Renal cortex interstitium (tissue), 11 donors: ENCODE measurements around the gene SPAG5. TPM values are rescaled to one million over a fixed set of nuclear protein-coding genes. Genes with fewer than 3 reads are reported as not detected.
"Not testable (repeated sequence)": the region's sequence is repeated elsewhere in the genome, so short reads cannot be mapped to it uniquely, and the experiment has no call there.

Experiments
- DNase-seq, 11 donors: peaks; one replicate each; pipeline ENCODE4 v3.0.0-alpha.2; 2013; ENCODE audit warnings: low read depth in 9 of 11, low spot score in 4 of 11; ENCODE audit errors: extremely low read depth in 1 of 11
- polyA plus RNA-seq, 3 donors: library from polyadenylated mRNA; unstranded; fragments of 120-200 nt; gene quantifications; one replicate each; pipeline ENCODE4 v1.2.1, GENCODE V29; 2013; ENCODE audit not compliant: insufficient read length in 3 of 3

SPAG5 gene
- polyA plus RNA-seq, 3 donors = 54.1 to 70.3 (median 68.1) TPM

DNA sequence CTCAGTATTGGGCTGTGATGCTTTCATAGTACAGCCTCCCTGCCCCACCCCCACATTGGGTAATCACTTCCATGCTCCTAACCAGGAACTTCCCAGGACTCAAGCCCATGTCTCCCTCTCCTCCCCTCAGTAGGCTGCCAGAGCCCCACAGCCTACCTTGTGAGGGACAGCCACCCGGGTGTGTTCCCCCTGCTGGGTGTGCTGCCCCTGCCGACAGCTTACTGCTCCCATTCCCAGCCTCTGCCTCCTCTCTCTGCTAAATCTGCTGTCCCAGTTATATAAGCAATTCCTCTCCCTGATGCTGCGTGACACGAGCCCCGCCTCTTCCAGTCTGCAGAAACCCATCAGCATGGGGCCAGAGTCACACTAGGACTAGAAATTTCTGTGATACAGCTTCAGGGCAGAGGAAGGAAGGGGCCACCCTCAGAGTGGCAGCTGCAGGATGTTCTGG lies 15.1 kb upstream of the SPAG5 start, which contains the start of gene RSKR:
Gene RSKR (minus strand): TSS at position 255 of the 451 bp plus-strand sequence. CDS start 24 bp downstream, at position 231.
- no peak for DNase-seq

DNA sequence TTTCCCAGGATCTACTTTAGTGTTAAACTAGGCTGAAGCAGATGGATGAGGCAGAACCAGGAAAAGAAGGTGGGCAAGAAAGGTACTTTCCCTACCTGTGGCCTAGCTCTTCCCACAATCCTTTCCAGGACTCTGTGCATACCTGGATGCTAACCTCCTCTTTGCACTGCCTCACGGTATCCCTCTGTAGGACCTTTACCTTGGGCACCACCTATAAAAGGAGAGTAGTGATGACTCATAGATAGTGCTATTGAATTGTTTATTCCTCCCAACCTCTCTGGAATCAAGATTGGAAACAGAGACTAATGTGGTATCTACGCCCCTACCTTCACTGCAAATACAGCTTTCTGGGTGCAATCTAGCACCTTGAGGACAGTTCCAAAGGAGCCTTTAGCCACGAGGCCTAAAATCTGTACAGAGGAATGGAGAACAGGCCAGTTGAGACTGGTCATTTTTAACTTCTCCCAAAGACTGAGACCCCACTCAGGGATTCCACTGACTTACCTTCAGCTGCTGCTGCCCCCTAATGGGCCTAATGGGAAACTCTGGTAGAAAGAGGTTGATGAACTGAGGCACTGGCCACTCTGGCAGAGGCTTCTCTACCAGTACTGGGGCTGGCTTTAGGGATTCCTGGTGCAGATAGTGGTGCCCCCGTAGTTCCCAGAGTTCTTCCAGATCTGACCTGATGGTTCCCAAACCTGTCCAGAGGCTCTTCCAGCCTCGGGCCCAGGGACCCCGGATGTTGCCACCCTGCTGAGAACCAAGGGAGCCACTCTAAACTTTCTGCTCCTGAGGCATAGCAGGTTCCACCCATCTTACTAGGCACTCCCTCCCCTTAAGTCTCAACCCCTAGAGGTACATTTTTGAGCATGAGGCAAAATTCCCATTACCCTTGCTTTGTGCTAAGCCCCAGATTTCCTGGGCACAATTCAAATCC lies 14.4 kb upstream of the SPAG5 start:
- peak in 4 of 11 donors; percentile 13 to 45 (median 18) for DNase-seq

- no peak for DNase-seq
Measured at GRCh38 chr17:28612531-28612930, 13.7 kb upstream of the SPAG5 start.

DNA sequence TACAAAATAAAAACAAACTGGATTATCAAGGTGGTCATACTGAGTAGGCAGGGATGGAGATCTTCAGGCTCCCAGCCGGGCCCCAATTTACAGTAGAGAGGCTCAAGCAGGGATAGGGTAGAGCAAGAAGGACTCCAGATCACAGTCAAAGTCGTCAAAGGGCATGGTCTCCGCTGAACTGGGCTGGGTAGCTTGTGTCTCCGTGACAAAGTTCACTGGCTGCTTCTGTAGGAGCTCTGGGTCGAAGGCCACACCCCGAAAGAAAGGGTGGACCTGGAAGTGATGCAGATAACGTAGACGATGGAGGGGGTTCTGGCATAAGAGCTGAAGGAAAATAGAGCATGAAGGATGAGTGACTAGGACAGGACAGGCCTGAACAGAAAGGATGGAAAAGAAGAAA lies 11.6 kb upstream of the SPAG5 start:
- DNase-seq = no peak

DNA sequence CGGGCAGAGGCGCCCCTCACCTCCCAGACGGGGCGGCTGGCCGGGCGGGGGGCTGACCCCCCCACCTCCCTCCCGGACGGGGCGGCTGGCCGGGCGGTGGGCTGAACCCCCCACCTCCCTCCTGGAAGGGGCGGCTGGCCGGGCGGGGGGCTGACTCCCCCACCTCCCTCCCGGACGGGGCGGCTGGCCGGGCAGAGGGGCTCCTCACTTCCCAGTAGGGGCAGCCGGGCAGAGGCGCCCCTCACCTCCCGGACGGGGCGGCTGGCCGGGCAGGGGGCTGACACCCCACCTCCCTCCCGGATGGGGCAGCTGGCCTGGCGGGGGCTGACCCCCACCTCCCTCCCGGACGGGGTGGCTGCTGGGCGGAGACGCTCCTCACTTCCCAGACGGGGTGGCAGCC lies 5.2 kb upstream of the SPAG5 start:
- DNase-seq = not testable (repeated sequence)

DNA sequence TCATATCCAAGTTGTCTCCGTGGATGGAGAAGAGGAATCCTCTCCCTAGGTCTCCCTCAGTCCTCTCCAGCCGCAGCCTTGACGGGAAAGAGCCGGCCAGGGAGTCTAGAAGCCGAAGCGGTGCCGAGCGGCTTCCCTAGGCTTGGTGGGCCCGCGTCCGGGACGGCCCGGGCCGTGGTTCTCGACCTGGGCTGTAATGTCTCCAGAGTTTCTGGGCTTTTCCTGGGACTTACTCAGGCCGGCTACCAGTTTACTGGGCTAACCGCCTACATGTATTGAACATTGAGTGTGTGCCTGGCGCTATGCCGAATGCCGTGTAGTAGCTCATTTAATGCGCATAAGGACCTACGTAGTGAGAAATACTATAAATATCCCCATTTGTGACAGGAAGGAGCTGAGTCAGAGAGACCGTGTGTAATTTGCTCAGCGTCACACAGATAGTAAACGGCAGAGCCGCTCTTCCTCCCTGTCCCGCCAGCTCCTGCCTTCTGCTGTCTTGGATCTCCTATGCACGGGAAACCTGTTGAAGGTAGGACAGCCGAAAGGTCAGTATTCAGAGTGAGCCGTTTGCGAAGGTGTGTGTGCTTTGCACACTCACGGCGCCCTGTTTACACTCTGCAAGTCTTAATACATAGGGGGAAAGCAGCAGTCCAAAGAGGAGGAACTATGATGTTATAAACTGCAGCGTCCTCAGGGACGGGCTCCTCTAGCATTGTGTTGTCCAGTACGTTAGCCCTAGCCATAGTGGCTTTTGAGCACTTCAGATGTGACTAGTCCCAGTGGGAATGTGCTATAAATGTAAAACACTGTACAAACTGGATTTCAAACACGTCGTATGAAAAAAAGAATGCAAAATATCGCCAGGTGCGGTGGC lies 723 bp upstream of the SPAG5 start:
- peak in 9 of 11 donors; percentile 28 to 53 (median 36) for DNase-seq

- DNase-seq = no peak
Measured at GRCh38 chr17:28598389-28598788, 436 bp downstream of the SPAG5 start.

- DNase-seq = no peak
Measured at GRCh38 chr17:28597606-28598383, 1.0 kb downstream of the SPAG5 start.

- DNase-seq = no peak
Measured at GRCh38 chr17:28592260-28592659, 6.6 kb downstream of the SPAG5 start.

DNA sequence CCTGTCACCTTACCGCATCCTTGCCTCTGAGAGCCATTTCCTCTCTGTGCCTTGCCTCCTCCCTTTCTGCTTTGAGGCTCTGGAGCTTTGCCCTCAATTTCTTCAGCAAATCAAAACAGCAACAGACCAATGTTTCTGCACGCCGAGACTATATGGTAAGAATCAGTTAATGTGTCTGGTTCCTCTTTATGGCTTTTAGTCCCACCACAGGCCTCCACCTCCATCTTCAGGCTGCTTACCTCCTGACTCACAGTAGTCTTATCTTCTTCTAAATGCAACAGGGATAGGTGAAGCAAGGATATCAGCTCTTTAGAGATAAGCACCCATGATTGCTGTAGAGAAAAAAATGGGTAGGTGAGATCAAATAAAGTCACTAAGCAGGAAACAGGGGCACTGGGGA lies 13.0 kb downstream of the SPAG5 start:
- DNase-seq = no peak

DNA sequence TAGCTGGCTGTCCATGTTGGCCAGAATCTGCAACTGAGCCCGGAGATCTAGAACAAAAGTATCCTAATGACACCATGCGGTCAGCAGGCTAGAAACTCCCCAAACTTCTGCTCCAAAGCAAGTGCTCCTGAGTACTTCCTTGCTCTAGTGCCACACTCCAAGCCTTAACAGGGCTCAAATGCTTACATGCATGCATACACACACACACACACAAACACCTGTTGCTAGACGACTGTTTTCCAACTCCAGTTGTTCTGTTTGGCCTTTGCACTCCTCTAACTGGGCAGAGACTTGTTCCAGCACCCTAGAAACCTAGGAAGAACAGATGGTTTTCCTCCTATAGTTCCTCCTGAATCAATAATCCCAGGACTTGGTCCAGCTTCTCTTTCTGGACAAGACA lies 14.4 kb downstream of the SPAG5 start:
- DNase-seq = no peak

DNA sequence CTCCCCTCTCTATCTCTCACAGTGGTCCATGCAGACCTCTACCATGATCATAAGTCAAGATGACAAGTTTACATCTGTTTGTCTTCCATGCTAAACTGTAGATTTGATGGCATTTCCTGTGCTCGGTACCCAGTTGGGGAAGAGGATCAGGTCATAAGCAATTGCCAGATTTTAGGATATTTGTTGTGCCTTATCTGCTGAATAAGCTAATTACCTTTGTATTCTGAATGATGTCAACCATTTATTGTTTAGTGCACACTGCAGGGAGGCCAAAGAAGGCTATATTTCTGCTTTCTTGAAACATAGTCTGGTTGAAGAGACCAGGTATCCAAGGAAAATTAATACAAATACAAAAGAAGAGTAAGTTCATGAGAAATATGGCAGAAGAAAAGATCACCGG lies 16.3 kb downstream of the SPAG5 start:
- no peak for DNase-seq

GRCh38 chr17:28580959-28581358 lies 17.9 kb downstream of the SPAG5 start:
- no peak for DNase-seq

DNA sequence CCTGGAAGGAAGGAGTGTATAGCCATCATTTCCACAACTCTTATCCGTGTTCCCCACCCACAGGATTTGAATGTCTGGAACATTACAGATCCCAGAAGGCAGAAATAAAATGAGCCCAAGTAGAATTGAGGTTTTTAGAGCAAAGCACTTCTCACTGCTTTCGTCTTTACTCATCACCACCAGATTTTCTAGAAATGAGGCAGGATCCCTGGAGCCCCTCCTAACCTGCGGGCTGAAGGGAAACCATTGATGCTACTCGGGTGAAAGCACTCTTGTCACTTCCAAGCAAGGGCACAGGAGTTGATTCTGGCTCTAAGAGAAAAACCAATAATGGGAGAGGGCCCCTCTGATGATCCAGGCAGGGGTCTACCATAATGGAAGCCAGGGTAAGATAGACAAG lies 19.3 kb downstream of the SPAG5 start:
- DNase-seq = no peak

DNA sequence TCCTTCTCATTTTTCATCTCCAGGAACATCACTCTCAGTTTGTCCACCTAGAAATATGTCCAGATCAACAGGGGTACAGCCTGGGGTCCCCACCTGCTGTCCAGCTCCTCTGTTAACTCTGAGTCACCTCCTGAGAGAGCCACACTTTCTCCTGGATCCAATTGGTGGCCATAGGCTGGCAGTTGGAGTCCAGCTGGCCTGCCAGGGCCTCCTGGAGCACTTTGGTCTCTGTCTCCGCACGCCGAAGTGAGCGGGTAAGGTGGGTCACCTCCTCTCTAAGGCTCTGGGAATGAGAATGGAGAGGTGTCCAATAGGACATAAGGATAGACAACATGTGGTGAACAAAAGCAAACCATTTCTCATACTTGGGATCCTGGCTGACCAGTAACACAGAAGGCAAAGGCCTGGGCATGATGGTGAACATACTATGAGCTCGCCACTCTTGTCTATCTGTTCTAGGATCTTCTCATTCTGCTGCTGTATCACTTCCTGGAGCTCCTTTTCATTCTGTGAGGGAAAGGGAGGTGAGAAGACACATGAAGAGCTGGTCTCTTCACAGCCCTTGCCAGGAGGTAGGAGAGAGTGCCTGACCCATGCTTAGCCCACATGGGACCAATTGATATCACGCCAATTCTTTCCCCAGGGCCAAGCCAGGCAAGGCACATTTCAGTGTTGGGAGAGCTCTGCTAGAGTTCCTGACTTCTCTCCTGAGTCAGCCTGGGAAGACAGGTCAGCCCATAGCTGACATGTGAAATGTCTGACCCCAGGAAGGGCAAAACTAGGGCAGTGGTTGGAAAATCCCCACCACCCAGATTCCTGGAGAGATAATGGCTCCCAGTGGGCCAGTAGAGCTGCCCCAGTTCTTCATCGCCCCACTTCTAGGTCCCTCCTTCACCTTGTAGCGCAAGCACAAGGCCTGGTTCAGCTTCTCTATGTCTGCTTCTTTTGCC lies 20.3 kb downstream of the SPAG5 start:
- no peak for DNase-seq

GRCh38 chr17:28577466-28577824 lies 21.4 kb downstream of the SPAG5 start:
- no peak for DNase-seq

- peak; percentile 66 to 89 (median 83) for DNase-seq
Measured at GRCh38 chr17:28576758-28577465, 21.9 kb downstream of the SPAG5 start, which contains the start of gene ALDOC. TSS of gene ALDOC (minus strand) at chr17:28576895. CDS start at chr17:28575532, 1,363 bp downstream.
